ENCODE results near the gene PLD5. TPM values are rescaled to one million over a fixed set of nuclear protein-coding genes. Genes with fewer than 3 reads are reported as not detected.

The PLD5 gene
- total RNA-seq, 1 experiment from 2014 or later = 2.6 TPM

DNA sequence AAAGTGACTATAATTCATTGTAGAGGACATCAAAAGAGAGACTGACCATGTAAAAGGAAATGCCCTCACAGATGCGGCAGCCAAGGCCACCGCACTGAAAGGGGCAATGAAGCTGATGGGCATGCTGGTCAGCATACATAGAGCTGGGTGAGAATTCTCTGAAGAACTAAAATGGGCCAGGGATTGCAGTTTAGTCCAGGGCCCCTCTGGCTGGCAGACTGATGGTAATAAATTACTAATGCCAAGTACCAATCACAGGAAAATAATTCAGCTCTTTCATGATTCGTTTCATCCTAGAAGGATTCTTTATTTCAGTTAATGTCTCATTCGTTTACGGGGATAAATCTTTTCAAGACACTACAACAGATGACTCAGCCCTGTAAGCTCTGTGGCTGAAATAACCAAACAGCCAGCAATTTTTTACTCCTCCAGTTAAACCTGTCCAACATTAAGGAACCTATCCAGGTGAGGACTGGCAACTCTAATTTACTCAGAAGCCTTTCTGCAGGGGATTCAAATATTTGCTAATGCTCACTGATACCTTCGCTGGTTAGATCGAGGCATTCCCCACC, 468.7 kb downstream of the PLD5 start:
- no peaks in the 10 kb centered on the region for H3K9me3 ChIP-seq (replicated peaks)
- no peak overlapping the region for H3K27ac ChIP-seq
- H3K4me1 ChIP-seq = no peaks in the 10 kb centered on the region
- H3K4me3 ChIP-seq = no peak overlapping the region
- H3K36me3 ChIP-seq = no peaks in the 10 kb centered on the region
- no peaks in the 10 kb centered on the region for H3K27me3 ChIP-seq
- DNase-seq = no peak

GRCh38 chr1:242043165-242043564, 481.3 kb downstream of the PLD5 start:
- Histone ChIP-seq H3K4me3 (no peak overlapping the region), H3K9me3 (replicated peaks) (no peaks in the 10 kb centered on the region), H3K27me3 (no peaks in the 10 kb centered on the region), H3K4me1 (no peaks in the 10 kb centered on the region), H3K27ac (no peak overlapping the region), H3K36me3 (no peaks in the 10 kb centered on the region)
- no peak for DNase-seq

- H3K4me1 ChIP-seq = no peaks in the 10 kb centered on the region
- no peaks in the 10 kb centered on the region for H3K36me3 ChIP-seq
- H3K27ac ChIP-seq = no peak overlapping the region
- DNase-seq = no peak
- H3K27me3 ChIP-seq = no peaks in the 10 kb centered on the region
- no peak overlapping the region for H3K4me3 ChIP-seq
- no peaks in the 10 kb centered on the region for H3K9me3 ChIP-seq (replicated peaks)
Observed at GRCh38 chr1:242034392-242034791, 490.1 kb downstream of the PLD5 start.

- DNase-seq = no peak
- no peaks in the 10 kb centered on the region for H3K36me3 ChIP-seq
- H3K27ac ChIP-seq = no peak overlapping the region
- H3K9me3 ChIP-seq (replicated peaks) = no peaks in the 10 kb centered on the region
- H3K4me3 ChIP-seq = no peak overlapping the region
- H3K27me3 ChIP-seq = no peaks in the 10 kb centered on the region
- H3K4me1 ChIP-seq = no peaks in the 10 kb centered on the region
Observed at GRCh38 chr1:242033447-242033846, 491.1 kb downstream of the PLD5 start.

Measured in SJCRH30 (cell line).